ENCODE measurements around the gene MSI2.

Gene MSI2

DNA sequence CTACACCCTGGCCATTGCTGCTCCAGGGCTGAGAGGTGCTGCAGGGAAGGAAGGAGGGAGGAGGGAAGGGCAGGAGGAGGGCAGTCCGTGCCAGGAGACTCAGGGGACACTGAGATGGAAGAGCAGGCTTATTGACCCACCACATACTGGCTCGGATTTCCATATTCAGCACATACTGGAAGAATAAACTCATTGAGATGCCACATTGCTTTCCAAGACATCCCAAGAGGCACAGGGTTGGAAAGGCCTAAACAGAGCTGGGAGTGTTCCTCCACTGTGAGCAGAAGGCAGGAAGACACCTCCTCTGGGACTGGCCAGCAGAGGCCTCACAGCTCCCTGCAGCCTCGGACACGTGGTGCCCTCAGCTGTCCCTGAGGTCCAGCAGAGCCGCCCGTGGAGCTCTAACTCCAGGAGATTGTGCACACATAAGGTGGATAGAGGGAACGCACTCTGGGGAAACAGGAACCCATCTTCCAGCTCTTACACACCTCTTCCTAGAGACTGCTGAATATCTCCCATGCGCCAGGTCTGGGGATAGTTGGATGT is 471.4 kb downstream of the MSI2 start:
- DNase-seq, result no peak

DNA sequence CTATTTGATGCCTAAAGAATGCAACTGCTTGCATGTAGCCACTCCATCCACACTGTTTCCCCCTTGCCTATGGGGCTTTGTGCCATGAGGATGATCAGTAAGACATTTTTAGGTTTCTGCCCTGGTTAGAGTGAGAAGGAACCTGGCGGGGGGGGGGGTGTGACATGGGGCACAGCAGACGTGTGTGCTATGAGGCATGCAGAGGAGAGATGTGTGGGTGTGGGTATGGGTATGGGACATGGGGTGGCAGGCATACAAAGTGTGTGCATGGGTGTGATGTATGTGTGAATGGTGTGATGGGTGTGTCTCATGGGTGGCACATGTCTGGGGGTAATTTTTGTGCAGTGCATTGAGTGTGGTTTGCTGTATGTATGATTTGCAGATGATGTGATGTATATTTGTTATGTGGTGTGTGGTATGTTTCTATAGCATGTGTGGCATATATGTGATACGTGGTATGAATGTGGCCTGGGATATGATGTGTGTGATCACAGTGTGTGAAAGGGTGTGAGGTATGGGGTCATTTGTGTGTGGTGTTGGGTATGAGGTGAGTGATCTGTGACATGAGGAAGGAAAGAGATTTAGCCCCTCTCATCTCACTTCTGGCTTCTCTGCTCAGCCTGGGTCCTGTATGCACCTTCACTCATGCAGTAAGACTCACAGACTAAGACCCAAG is 473.8 kb downstream of the MSI2 start:
- DNase-seq, result no peak

DNA sequence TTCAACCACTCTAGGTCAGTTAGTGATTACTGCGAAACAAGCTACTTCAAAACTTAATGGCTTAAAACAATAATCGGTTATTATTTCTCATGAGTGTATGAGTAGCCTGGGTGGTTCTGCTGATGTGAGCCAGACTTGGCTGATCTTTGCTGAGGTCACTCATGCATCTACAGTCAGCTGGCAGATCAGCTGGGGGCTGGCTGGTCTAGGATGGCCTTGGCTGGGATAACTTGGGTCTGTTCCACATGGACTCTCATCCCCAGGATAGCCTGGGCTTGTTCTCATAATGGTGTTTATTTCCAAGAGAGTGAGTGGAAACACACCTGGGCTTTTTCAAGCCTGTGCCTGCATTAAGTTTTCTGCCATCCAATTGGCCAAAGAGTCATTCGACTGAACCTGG is 475.7 kb downstream of the MSI2 start:
- no peak for DNase-seq

DNA sequence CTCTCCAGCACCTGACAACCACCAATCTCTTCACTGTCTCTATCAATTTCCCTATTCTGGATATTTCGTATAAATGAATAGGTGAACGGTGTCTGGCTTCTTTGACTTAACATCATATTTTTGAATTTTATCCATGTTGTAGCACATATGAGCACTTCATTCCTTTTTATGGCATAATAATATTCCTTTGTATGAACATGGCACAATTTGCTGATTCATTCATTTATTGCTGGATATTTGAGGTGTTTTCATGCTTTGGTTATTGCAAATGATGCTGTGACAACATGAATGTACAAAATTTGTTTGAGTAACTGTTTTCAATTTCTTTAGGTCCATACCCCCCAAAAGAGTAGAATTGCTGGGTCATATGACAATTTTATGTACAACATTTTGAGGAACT is 476.8 kb downstream of the MSI2 start:
- DNase-seq, result no peak

Measured in fibroblast of skin of scalp (primary cell).